ENCODE measurements around the gene ISLR2.
A peak's percentile ranks its signal among the peaks of the same experiment; 100 is the strongest.

ISLR2 gene

GRCh38 chr15:74176262-74177214, 46.2 kb downstream of the ISLR2 start:
- DNase-seq (ENCODE audit: low read depth, low spot score), result no peak

GRCh38 chr15:74178326-74179100, 48.1 kb downstream of the ISLR2 start:
- no peak for DNase-seq (ENCODE audit: low read depth, low spot score)

GRCh38 chr15:74179101-74179841, 48.9 kb downstream of the ISLR2 start:
- DNase-seq (ENCODE audit: low read depth, low spot score), result peak; percentile 82

DNA sequence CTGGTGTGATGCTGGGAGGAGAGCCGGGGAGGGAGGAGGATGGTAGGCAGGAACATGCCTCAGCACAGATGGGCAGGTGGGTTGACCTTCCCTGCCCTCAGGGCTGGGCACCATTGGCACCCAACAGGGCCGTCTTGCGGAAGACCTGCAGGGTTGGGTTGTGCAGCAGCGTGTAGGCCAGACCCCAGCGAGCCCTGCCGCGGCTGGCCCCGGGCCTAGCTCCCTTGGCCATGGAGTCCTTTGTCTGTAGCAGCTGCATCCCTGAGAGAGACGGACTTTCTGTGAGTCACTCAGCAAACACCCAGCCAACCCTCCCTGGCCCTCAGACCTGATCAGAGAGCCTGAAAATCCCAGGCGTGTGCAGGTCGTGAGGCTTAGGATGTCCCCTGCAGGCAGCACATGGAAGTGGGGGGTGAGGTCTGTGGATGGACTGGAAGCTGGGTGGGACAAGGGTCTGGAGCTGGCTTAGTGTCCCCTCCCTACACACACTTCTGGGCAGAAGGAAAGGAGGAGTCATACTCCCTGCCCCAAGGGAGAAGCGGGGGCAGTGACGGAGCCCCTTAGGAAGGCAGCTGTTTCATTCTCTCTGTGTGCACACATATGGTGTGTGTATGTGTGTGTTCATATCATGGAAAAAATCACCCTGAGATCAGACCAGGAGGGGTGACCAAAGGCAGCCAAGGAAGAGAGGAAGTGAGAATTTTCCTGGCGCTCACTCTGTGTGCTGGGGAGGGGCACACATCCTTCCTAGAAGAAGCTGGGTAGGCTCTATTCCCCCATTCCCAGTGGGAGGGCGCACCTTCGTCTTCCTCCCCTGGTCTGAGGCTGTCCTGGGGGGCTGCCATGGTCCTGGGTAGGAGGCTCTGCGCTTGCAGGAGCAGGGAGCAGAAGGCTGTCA, 49.8 kb downstream of the ISLR2 start:
- no peak for DNase-seq (ENCODE audit: low read depth, low spot score)

DNA sequence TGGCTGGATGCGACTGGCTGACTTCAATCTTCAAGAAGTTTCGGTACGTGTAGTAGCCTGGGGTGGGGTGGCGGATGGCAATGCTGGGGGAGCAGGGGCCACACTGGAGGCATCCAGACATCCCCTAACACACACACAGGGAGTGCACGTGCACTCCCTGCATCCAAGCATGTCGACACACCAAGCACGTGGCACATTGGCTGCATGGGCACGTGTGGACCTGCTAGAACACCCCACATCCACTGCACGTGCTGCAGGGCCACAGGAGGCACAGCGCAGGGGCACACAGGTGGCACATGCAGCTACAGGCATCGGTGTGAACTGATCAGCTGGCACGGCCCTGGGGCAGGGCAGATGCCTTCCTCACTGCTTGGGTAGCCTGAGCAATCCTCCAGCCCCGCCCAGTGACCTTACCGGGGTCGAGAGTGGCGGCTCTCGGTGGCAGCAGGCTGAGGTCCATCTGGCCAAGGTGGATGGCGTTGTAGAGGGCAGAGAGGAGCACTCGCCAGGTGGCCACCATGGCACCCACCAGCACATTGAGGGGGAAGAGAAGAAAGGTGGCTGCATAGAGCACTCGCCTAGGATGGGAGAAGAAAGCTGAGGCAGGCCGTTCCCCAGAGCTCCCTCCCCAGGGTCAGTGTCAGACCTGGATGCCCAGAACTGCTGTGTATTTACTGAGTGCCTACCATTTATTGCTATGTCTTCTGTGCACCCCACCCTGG, 50.7 kb downstream of the ISLR2 start:
- no peak for DNase-seq (ENCODE audit: low read depth, low spot score)

GRCh38 chr15:74182131-74182530, 51.7 kb downstream of the ISLR2 start:
- no peak for DNase-seq (ENCODE audit: low read depth, low spot score)

DNA sequence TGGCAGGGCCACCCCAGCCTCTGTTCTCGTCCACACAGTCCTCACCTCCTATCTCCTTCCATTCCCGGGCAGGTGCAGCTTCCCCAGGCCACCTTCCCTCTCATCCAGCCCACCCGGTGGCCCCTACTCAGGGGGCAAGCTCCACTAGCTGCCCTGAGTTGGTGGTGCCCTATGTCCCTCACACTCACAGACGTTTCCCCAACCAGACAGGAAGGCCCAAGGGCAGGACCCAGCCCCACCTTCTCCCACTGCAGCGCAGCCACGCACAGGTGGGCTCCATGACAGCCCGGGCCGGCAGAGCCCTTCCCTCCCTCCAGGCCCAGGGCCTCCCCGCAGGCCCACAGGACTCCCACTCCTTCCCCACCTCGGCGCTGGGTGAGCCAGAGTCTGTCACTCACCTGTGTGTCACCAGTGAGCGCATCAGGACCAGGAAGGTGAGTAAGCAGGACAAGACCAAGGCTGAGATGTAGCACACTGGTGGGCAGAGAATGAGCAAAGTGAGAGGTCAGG, 54.3 kb downstream of the ISLR2 start:
- no peak for DNase-seq (ENCODE audit: low read depth, low spot score)

GRCh38 chr15:74185710-74186348, 55.4 kb downstream of the ISLR2 start:
- no peak for DNase-seq (ENCODE audit: low read depth, low spot score)

Data from brain pericyte (primary cell).